ENCODE results near the gene SMOC2. TPM values are rescaled to one million over a fixed set of nuclear protein-coding genes. Genes with fewer than 3 reads are reported as not detected.

The SMOC2 gene
- total and polyA plus RNA-seq, 2 of the 13 experiments (the other 11 are each of a cell fraction or from before 2014, with no cell fraction given) = not detected

DNA sequence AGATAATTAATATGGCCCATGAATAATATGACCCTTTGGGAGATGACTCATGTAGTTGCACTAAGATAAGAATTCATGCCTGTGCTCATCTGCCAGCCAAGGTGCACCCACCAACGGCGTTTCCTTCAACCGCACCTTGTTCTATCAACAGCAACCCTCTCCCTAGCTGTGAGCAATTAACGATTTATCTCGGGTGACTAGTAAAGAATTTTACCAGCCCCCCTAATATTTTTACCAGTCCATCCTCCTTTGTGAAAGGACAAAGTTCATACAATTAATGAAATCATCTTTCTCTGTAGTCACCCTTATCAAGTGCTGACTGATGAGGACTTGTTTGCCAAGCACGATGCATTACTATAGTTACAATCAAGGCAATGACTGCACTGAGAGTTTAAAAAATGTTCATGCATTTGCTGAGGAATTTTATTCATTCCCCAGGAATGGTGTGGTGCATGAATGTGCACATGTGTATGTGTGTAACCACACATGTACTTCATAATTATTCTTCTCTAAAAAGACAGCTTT is 118.7 kb downstream of the SMOC2 start:
- no peak for ATAC-seq
- Histone ChIP-seq H3K27me3 (ENCODE audit: control insufficient read depth in 1 of 2, insufficient read depth in 2 of 2, low read length in 2 of 2) (peaks cover 3 to 37% of the 10 kb centered on the region in 2 experiments; a peak in 4 of 5 replicates), H3K27ac (ENCODE audit: extremely low read length, insufficient read depth, low read length) (no peak overlapping the region)

More for the DNA sequence above, 118.7 kb downstream of the SMOC2 start:
- ChIA-PET CTCF (ENCODE audit: low intra/inter-chr PET ratio, low total read pairs) (no interaction called here), POLR2A (no interaction called here)
- Histone ChIP-seq H3K4me3 (replicated peaks in 1 of 3; ENCODE audit: insufficient read depth in 1 of 3, low read depth in 2 of 3, low read length in 3 of 3) (no peak overlapping the region), H3K9me3 (ENCODE audit: low read length) (no peaks in the 10 kb centered on the region), H3K79me2 (ENCODE audit: insufficient read depth, low read length) (no peaks in the 10 kb centered on the region), H4K20me1 (ENCODE audit: insufficient read depth, low read length) (no peaks in the 10 kb centered on the region), H3K4me2 (ENCODE audit: low read depth, low read length) (no peak overlapping the region), H3K4me1 (ENCODE audit: insufficient read depth, low read length) (no peaks in the 10 kb centered on the region), H2AFZ (ENCODE audit: low read length) (no peak overlapping the region), H3K36me3 (replicated peaks in 1 of 2; ENCODE audit: control insufficient read depth in 1 of 2, insufficient read depth in 2 of 2, low read length in 2 of 2) (no peaks in the 10 kb centered on the region), H3K9ac (ENCODE audit: insufficient read depth, low read depth, low read length) (no peak overlapping the region)
- in situ Hi-C loops (cut with HindIII; ENCODE audit: extremely low pct_ligation_motif_present, low pct_unique_long_range_greater_than_20kb) (no loop called here), intact Hi-C loops (cut with micrococcal nuclease; ENCODE audit: unreplicated experiment) (no loop called here)
- WGBS (ENCODE audit: low lambda C conversion rate) = 31% methylated on average over 6 of the region's 6 CpGs
- no peak for DNase-seq (ENCODE audit: low spot score)
- BruUV-seq (replicated peaks) = no TSS peak
- TF ChIP-seq ARHGAP35 (CRISPR knock-in tag; IDR thresholded peaks at IDR 0.05; ENCODE audit: borderline replicate concordance) (no peak), GATA4 (IDR thresholded peaks at IDR 0.05; ENCODE audit: borderline replicate concordance, low read depth) (no peak), GFI1 (CRISPR knock-in tag; IDR thresholded peaks at IDR 0.05; ENCODE audit: borderline replicate concordance) (no peak)
- TF ChIP-seq, protein P1, sequence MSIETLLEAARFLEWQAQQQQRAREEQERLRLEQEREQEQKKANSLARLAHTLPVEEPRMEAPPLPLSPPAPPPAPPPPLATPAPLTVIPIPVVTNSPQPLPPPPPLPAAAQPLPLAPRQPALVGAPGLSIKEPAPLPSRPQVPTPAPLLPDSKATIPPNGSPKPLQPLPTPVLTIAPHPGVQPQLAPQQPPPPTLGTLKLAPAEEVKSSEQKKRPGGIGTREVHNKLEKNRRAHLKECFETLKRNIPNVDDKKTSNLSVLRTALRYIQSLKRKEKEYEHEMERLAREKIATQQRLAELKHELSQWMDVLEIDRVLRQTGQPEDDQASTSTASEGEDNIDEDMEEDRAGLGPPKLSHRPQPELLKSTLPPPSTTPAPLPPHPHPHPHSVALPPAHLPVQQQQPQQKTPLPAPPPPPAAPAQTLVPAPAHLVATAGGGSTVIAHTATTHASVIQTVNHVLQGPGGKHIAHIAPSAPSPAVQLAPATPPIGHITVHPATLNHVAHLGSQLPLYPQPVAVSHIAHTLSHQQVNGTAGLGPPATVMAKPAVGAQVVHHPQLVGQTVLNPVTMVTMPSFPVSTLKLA (IDR thresholded peaks at IDR 0.05) = peak; percentile 79
- TF ChIP-seq, protein P2, sequence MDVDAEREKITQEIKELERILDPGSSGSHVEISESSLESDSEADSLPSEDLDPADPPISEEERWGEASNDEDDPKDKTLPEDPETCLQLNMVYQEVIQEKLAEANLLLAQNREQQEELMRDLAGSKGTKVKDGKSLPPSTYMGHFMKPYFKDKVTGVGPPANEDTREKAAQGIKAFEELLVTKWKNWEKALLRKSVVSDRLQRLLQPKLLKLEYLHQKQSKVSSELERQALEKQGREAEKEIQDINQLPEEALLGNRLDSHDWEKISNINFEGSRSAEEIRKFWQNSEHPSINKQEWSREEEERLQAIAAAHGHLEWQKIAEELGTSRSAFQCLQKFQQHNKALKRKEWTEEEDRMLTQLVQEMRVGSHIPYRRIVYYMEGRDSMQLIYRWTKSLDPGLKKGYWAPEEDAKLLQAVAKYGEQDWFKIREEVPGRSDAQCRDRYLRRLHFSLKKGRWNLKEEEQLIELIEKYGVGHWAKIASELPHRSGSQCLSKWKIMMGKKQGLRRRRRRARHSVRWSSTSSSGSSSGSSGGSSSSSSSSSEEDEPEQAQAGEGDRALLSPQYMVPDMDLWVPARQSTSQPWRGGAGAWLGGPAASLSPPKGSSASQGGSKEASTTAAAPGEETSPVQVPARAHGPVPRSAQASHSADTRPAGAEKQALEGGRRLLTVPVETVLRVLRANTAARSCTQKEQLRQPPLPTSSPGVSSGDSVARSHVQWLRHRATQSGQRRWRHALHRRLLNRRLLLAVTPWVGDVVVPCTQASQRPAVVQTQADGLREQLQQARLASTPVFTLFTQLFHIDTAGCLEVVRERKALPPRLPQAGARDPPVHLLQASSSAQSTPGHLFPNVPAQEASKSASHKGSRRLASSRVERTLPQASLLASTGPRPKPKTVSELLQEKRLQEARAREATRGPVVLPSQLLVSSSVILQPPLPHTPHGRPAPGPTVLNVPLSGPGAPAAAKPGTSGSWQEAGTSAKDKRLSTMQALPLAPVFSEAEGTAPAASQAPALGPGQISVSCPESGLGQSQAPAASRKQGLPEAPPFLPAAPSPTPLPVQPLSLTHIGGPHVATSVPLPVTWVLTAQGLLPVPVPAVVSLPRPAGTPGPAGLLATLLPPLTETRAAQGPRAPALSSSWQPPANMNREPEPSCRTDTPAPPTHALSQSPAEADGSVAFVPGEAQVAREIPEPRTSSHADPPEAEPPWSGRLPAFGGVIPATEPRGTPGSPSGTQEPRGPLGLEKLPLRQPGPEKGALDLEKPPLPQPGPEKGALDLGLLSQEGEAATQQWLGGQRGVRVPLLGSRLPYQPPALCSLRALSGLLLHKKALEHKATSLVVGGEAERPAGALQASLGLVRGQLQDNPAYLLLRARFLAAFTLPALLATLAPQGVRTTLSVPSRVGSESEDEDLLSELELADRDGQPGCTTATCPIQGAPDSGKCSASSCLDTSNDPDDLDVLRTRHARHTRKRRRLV (CRISPR knock-in tag; IDR thresholded peaks at IDR 0.05) = no peak
- TF ChIP-seq, protein P3, sequence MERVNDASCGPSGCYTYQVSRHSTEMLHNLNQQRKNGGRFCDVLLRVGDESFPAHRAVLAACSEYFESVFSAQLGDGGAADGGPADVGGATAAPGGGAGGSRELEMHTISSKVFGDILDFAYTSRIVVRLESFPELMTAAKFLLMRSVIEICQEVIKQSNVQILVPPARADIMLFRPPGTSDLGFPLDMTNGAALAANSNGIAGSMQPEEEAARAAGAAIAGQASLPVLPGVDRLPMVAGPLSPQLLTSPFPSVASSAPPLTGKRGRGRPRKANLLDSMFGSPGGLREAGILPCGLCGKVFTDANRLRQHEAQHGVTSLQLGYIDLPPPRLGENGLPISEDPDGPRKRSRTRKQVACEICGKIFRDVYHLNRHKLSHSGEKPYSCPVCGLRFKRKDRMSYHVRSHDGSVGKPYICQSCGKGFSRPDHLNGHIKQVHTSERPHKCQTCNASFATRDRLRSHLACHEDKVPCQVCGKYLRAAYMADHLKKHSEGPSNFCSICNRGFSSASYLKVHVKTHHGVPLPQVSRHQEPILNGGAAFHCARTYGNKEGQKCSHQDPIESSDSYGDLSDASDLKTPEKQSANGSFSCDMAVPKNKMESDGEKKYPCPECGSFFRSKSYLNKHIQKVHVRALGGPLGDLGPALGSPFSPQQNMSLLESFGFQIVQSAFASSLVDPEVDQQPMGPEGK (CRISPR knock-in tag; IDR thresholded peaks at IDR 0.05) = no peak
- no peak for FAIRE-seq

Measured in HepG2 (cell line).